IMR-90 (cell line): Measurements from ENCODE around the gene FOXO3. TPM values are rescaled to one million over a fixed set of nuclear protein-coding genes. Genes with fewer than 3 reads are reported as not detected.

Source experiments
- ATAC-seq: fragments of 200-7000 bp; cut with Tn5 transposase; 2 replicates; pipeline ENCODE4 v1.9.1; 2020; ENCODE audit warnings: low read depth, mild to moderate bottlenecking, moderate library complexity
- BruUV-seq: library from RNA; stranded (reverse); fragments of 400-500 nt; replicated peaks from 2 replicates; lab custom pipeline; 2021; lab: Mats Ljungman, UMichigan
- CTCF ChIA-PET: fragments of 300-600 bp; formaldehyde crosslinking; extraction: SDS; loops from one replicate; lab custom pipeline; 2021; ENCODE audit warnings: antibody characterized with exemption; lab: Yijun Ruan, JAX
- POLR2A ChIA-PET: fragments of 300-600 bp; sonication (Branson Sonifier 250); formaldehyde crosslinking; loops from one replicate; lab custom pipeline; 2022; ENCODE audit warnings: antibody characterized with exemption; ENCODE audit not compliant: unreplicated experiment; lab: Charles Lee
- DNase-seq: peaks from one replicate; pipeline ENCODE4 v3.0.0; 2013
- H2AFZ ChIP-seq: replicated peaks from 2 replicates; pipeline ENCODE3; 2013; ENCODE audit warnings: low read length, mild to moderate bottlenecking; ENCODE audit not compliant: poor library complexity
- H2AK5ac ChIP-seq: 2 replicates; pipeline ENCODE4 v1.6.1; 2013; ENCODE audit warnings: low read depth, low read length, inconsistent platforms
- H2AK9ac ChIP-seq: replicated peaks from 2 replicates; pipeline ENCODE3; 2013; ENCODE audit warnings: mild to moderate bottlenecking, low read depth, low read length, moderate library complexity; ENCODE audit not compliant: poor library complexity
- H2BK120ac ChIP-seq: 2 replicates; pipeline ENCODE4 v1.6.1; 2013; ENCODE audit warnings: low read depth, low read length, inconsistent platforms
- H2BK15ac ChIP-seq: 3 replicates; pipeline ENCODE4 v1.6.1; 2013; ENCODE audit warnings: low read depth, low read length, inconsistent platforms
- H2BK20ac ChIP-seq: 2 replicates; pipeline ENCODE4 v1.6.1; 2013; ENCODE audit warnings: low read depth, mild to moderate bottlenecking, inconsistent platforms, low read length, moderate library complexity
- H2BK5ac ChIP-seq: 2 replicates; pipeline ENCODE4 v1.6.1; 2013; ENCODE audit warnings: mild to moderate bottlenecking, low read depth, low read length, inconsistent platforms; ENCODE audit not compliant: poor library complexity, severe bottlenecking
- H3K14ac ChIP-seq: replicated peaks from 2 replicates; pipeline ENCODE4 v1.6.1; 2013; ENCODE audit warnings: low read depth, low read length, inconsistent platforms
- H3K18ac ChIP-seq: 2 replicates; pipeline ENCODE4 v1.6.1; 2013; ENCODE audit warnings: low read depth, low read length, control low read depth
- H3K23ac ChIP-seq: 2 replicates; pipeline ENCODE4 v1.6.1; 2013; ENCODE audit warnings: low read depth, low read length, inconsistent platforms
- H3K27ac ChIP-seq: 2 replicates; pipeline ENCODE4 v1.5.1; 2013; ENCODE audit warnings: mild to moderate bottlenecking, control low read depth, low read length; ENCODE audit not compliant: insufficient read depth
- H3K27me3 ChIP-seq: 2 replicates; pipeline ENCODE4 v1.6.1; 2013; ENCODE audit warnings: low read length; ENCODE audit not compliant: control insufficient read depth, insufficient read depth
- H3K36me3 ChIP-seq: 2 replicates; pipeline ENCODE4 v1.6.1; 2013; ENCODE audit warnings: low read length, mixed read lengths; ENCODE audit not compliant: control insufficient read depth, insufficient read depth
- H3K4ac ChIP-seq: 2 replicates; pipeline ENCODE4 v1.6.1; 2013; ENCODE audit warnings: low read depth, low read length, inconsistent platforms
- H3K4me1 ChIP-seq: 2 replicates; pipeline ENCODE4 v1.6.1; 2013; ENCODE audit warnings: low read length, mixed read lengths; ENCODE audit not compliant: control insufficient read depth, insufficient read depth
- H3K4me2 ChIP-seq: 2 replicates; pipeline ENCODE4 v1.6.1; 2013; ENCODE audit warnings: low read depth, mild to moderate bottlenecking, control low read depth, low read length, moderate library complexity
- H3K4me3 ChIP-seq: 2 replicates; pipeline ENCODE4 v1.5.1; 2013; ENCODE audit warnings: low read depth, mild to moderate bottlenecking, control low read depth, low read length, moderate library complexity; ENCODE audit not compliant: insufficient read depth
- H3K56ac ChIP-seq: 2 replicates; pipeline ENCODE4 v1.6.1; 2013; ENCODE audit warnings: low read length, inconsistent platforms; ENCODE audit not compliant: insufficient read depth; ENCODE audit errors: extremely low read depth
- H3K79me1 ChIP-seq, 2 experiments: 2 replicates each; pipeline ENCODE4 v1.6.1; 2013; ENCODE audit warnings: low read length in 2 of 2, inconsistent platforms in 1 of 2, low read depth in 1 of 2
- H3K9ac ChIP-seq: 2 replicates; pipeline ENCODE4 v1.6.1; 2013; ENCODE audit warnings: low read depth, low read length, control low read depth
- H3K9me1 ChIP-seq: 2 replicates; pipeline ENCODE4 v1.6.1; 2013; ENCODE audit warnings: low read length, inconsistent platforms; ENCODE audit not compliant: insufficient read depth
- H3K9me3 ChIP-seq: 2 replicates; pipeline ENCODE4 v1.6.1; 2013; ENCODE audit warnings: low read length; ENCODE audit not compliant: control insufficient read depth, insufficient read depth
- H4K20me1 ChIP-seq: 2 replicates; pipeline ENCODE4 v1.6.1; 2013; ENCODE audit warnings: low read length, inconsistent platforms; ENCODE audit not compliant: insufficient read depth
- H4K5ac ChIP-seq: 2 replicates; pipeline ENCODE4 v1.6.1; 2013; ENCODE audit warnings: mild to moderate bottlenecking, low read depth, low read length, control low read depth
- H4K8ac ChIP-seq, 2 experiments: 2 replicates each; pipeline ENCODE4 v1.6.1; 2013; ENCODE audit warnings: low read depth in 2 of 2, low read length in 2 of 2, control low read depth in 1 of 2, inconsistent platforms in 1 of 2
- H4K91ac ChIP-seq: 2 replicates; pipeline ENCODE4 v1.6.1; 2013; ENCODE audit warnings: low read depth, low read length, inconsistent platforms; ENCODE audit not compliant: insufficient read depth
- BHLHE40 ChIP-seq: fragments of 150-350 bp; IDR thresholded peaks from 2 replicates; pipeline ENCODE4 v1.6.1; 2016; ENCODE audit warnings: mild to moderate bottlenecking, low read depth, low read length
- CHD1 ChIP-seq: IDR thresholded peaks from 2 replicates; pipeline ENCODE4 v1.6.1; 2012; ENCODE audit warnings: low read depth, low read length, improper control_type of control experiment
- MAFK ChIP-seq: IDR thresholded peaks from 2 replicates; pipeline ENCODE4 v1.6.1; 2012; ENCODE audit warnings: low read depth, low read length, improper control_type of control experiment
- MAZ ChIP-seq: IDR thresholded peaks from 2 replicates; pipeline ENCODE4 v1.6.1; 2012; ENCODE audit warnings: low read depth, mild to moderate bottlenecking, low read length, improper control_type of control experiment, moderate library complexity, borderline replicate concordance
- NFE2L2 ChIP-seq: fragments of 150-350 bp; IDR thresholded peaks from 2 replicates; pipeline ENCODE4 v1.6.1; 2016; ENCODE audit warnings: low read depth, mild to moderate bottlenecking, low read length
- RAD21 ChIP-seq: IDR thresholded peaks from 2 replicates; pipeline ENCODE4 v1.6.1; 2012; ENCODE audit warnings: low read length, improper control_type of control experiment
- RCOR1 ChIP-seq: IDR thresholded peaks from 2 replicates; pipeline ENCODE4 v1.6.1; 2012; ENCODE audit warnings: mild to moderate bottlenecking, low read length, improper control_type of control experiment; ENCODE audit not compliant: insufficient replicate concordance
- RFX5 ChIP-seq: IDR thresholded peaks from 2 replicates; pipeline ENCODE4 v1.8.0; 2012; ENCODE audit warnings: low read depth, mild to moderate bottlenecking, low read length, moderate library complexity
- SMC3 ChIP-seq: fragments of 150-350 bp; IDR thresholded peaks from 2 replicates; pipeline ENCODE4 v1.6.1; 2016; ENCODE audit warnings: low read depth, mild to moderate bottlenecking, antibody characterized with exemption, low read length, moderate library complexity
- WGBS, 2 experiments: methylation state at CpG; one replicate each; pipeline versions ENCODE4 v1.1.5 to v1.1.7; 2013; ENCODE audit warnings: missing lambda C conversion rate in 2 of 2; ENCODE audit not compliant: insufficient read length in 1 of 2; ENCODE audit errors: extremely low coverage in 2 of 2; 5-methylcytosine and 5-hydroxymethylcytosine counted together
- dilution Hi-C: fragments of 300-500 bp; cut with HindIII; formaldehyde crosslinking; loops from one replicate; pipeline ENCODE4 v1.14.3; 2018; ENCODE audit warnings: low sequenced_read_pairs; ENCODE audit not compliant: unreplicated experiment
- in situ Hi-C: fragments of 300-500 bp; cut with MboI; formaldehyde crosslinking; loops from 3 replicates; pipeline ENCODE4 v1.14.3; 2019; ENCODE audit warnings: low sequenced_read_pairs, inconsistent platforms, mixed read lengths
- intact Hi-C: fragments of 100-400 bp; cut with micrococcal nuclease; formaldehyde crosslinking; loops from 2 replicates; pipeline ENCODE4 v1.10.0; 2022
- polyA plus RNA-seq, 3 experiments: library from polyadenylated mRNA; depleted of rRNA; stranded (reverse); fragments of >200 nt; gene quantifications; 2 replicates each; pipeline ENCODE4 v1.2.3, GENCODE V29; 2012; ENCODE audit warnings: low replicate concordance in 1 of 3
- total RNA-seq: library from RNA; depleted of rRNA; stranded (reverse); fragments of >200 nt; gene quantifications from 2 replicates; pipeline ENCODE4 v1.2.3, GENCODE V29; 2012
- TF ChIP-seq, protein P1 (sequence below): fragments of 150-350 bp; IDR thresholded peaks from 2 replicates; pipeline ENCODE4 v1.6.1; 2017; ENCODE audit warnings: mild to moderate bottlenecking, antibody characterized with exemption, low read length, low read depth
- TF ChIP-seq, protein P2 (sequence below): fragments of 150-350 bp; IDR thresholded peaks from 2 replicates; pipeline ENCODE4 v1.6.1; 2016; ENCODE audit warnings: low read depth, mild to moderate bottlenecking, low read length, moderate library complexity, borderline replicate concordance
- TF ChIP-seq, protein P3 (sequence below): conservative IDR thresholded peaks from 2 replicates; pipeline ENCODE4 v1.5.1; 2012; ENCODE audit warnings: mild to moderate bottlenecking, low read depth, low read length, improper control_type of control experiment

Gene FOXO3
- total and polyA plus RNA-seq, 2 of the 4 experiments (the other 2 are of a cell fraction): 17.5 to 38.7 TPM

DNA sequence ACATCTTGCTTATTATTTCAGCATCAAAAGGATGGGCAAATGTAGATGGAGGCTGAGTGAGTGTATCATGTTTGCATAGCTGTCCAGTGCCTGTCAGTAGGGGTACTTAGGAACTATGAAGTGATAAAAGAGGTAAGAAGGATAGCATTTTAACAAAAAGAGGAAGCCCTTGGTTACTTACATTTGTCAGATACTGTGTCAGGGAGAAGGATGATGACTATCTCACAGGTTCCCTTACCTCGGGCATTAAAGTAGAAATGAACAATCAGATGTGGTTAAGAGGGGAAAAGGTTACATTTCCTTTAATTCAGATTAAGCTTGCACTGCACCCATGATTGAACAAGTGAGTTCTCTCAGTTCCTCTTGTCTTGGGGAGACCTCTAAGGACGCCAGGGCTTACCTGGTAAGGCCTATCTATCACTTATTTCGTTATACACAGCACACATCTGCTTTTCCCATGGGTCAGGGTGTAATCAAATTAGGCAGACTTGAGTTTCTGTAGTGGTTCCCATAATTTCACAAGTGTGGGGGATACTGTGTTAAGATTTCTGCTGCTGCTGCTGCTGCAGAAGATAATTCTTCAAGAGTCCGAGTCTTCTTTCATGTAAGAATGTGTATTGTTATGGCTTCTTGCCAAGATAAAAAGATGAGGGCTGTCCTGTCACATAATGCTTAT lies 4.5 kb downstream of the FOXO3 start:
- POLR2A ChIA-PET: no interaction called here
- intact Hi-C loops (loop anchor here (2.0 kb wide), 1 partner anchor 86 kb away; no protein-coding TSS in a partner anchor), in situ Hi-C loops (no loop called here), dilution Hi-C loops (no loop called here)
- no peak for DNase-seq
- Histone ChIP-seq H2BK20ac (peak overlapping the region; percentile 85; the same call in 1 of the 2 replicates), H3K27me3 (no peaks in the 10 kb centered on the region), H3K14ac (peak overlapping the region; percentile 47), H3K27ac (peak overlapping the region; percentile 74; the same call in 1 of the 2 replicates), H3K4me2 (peak overlapping the region; percentile 94), H2AFZ (no peak overlapping the region), H2AK5ac (peak overlapping the region; percentile 56), H3K9ac (peak overlapping the region; percentile 67), H3K9me3 (no peaks in the 10 kb centered on the region), H4K5ac (peak overlapping the region; percentile 42; the same call in 1 of the 2 replicates), H4K8ac (peak overlapping the region; percentile 2 to 35; a peak in 2 of 4 replicates), H3K23ac (peak overlapping the region; percentile 88), H3K18ac (peak overlapping the region; percentile 90), H3K79me1 (peaks cover 10 to 55% of the 10 kb centered on the region in 2 experiments; a peak in 3 of 4 replicates), H2BK120ac (peak overlapping the region; percentile 87), H3K9me1 (peaks cover 17% of the 10 kb centered on the region), H2BK15ac (peak overlapping the region; percentile 46; the same call in 2 of the 3 replicates), H4K20me1 (peaks cover 61% of the 10 kb centered on the region), H4K91ac (peak overlapping the region; percentile 4), H2BK5ac (peak overlapping the region; percentile 85), H2AK9ac (no peak overlapping the region), H3K56ac (peak overlapping the region; percentile 45), H3K4ac (peak overlapping the region; percentile 85), H3K36me3 (peaks cover 22% of the 10 kb centered on the region), H3K4me3 (no peak overlapping the region), H3K4me1 (peaks cover 14% of the 10 kb centered on the region)
- CTCF ChIA-PET: no interaction called here
- TF ChIP-seq RFX5 (no peak), RCOR1 (no peak), CHD1 (no peak), NFE2L2 (no peak), MAZ (no peak), SMC3 (no peak), BHLHE40 (no peak), MAFK (no peak), RAD21 (no peak)
- TF ChIP-seq, protein P1, sequence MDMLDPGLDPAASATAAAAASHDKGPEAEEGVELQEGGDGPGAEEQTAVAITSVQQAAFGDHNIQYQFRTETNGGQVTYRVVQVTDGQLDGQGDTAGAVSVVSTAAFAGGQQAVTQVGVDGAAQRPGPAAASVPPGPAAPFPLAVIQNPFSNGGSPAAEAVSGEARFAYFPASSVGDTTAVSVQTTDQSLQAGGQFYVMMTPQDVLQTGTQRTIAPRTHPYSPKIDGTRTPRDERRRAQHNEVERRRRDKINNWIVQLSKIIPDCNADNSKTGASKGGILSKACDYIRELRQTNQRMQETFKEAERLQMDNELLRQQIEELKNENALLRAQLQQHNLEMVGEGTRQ: no peak
- TF ChIP-seq, protein P2, sequence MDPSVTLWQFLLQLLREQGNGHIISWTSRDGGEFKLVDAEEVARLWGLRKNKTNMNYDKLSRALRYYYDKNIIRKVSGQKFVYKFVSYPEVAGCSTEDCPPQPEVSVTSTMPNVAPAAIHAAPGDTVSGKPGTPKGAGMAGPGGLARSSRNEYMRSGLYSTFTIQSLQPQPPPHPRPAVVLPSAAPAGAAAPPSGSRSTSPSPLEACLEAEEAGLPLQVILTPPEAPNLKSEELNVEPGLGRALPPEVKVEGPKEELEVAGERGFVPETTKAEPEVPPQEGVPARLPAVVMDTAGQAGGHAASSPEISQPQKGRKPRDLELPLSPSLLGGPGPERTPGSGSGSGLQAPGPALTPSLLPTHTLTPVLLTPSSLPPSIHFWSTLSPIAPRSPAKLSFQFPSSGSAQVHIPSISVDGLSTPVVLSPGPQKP: no peak
- TF ChIP-seq, protein P3, sequence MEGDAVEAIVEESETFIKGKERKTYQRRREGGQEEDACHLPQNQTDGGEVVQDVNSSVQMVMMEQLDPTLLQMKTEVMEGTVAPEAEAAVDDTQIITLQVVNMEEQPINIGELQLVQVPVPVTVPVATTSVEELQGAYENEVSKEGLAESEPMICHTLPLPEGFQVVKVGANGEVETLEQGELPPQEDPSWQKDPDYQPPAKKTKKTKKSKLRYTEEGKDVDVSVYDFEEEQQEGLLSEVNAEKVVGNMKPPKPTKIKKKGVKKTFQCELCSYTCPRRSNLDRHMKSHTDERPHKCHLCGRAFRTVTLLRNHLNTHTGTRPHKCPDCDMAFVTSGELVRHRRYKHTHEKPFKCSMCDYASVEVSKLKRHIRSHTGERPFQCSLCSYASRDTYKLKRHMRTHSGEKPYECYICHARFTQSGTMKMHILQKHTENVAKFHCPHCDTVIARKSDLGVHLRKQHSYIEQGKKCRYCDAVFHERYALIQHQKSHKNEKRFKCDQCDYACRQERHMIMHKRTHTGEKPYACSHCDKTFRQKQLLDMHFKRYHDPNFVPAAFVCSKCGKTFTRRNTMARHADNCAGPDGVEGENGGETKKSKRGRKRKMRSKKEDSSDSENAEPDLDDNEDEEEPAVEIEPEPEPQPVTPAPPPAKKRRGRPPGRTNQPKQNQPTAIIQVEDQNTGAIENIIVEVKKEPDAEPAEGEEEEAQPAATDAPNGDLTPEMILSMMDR: no peak
- WGBS, 2 experiments: no CpG with 5 or more reads among the region's 4 CpGs
- BruUV-seq: no TSS peak
- ATAC-seq: no peak
